T-helper 2 cell treated with Interferon-gamma antibody and Interleukin-4, amounts not matched to agents 100 ng/mL and 5 ng/mL, for 36 hours (primary cell): Measurements from ENCODE around the gene IGF1R. TPM values are rescaled to one million over a fixed set of nuclear protein-coding genes. Genes with fewer than 3 reads are reported as not detected.
"Not testable (repeated sequence)": the region's sequence is repeated elsewhere in the genome, so short reads cannot be mapped to it uniquely, and the experiment has no call there.

Experiments used
- intact Hi-C: fragments of 100-400 bp; cut with micrococcal nuclease; formaldehyde crosslinking; loops from one replicate; pipeline ENCODE4 v1.15.1; 2023
- total RNA-seq: library from RNA; stranded (reverse); gene quantifications from 2 replicates; pipeline ENCODE4 v1.2.3, GENCODE V29; 2022

Gene IGF1R
- total RNA-seq, 1 donor from 2014 or later, result 21.3 TPM

- intact Hi-C loops, result no loop called here
These were observed 329.1 kb downstream of the IGF1R start for GRCh38 chr15:98977441-98977840.

GRCh38 chr15:98978153-98978552, 329.8 kb downstream of the IGF1R start:
- intact Hi-C loops, result no loop called here

- intact Hi-C loops, result no loop called here
These were observed 332.5 kb downstream of the IGF1R start for GRCh38 chr15:98980899-98981228.

- intact Hi-C loops, result no loop called here
These were observed 333.7 kb downstream of the IGF1R start for GRCh38 chr15:98981851-98982722.

- intact Hi-C loops, result no loop called here
These were observed 335.0 kb downstream of the IGF1R start for GRCh38 chr15:98983334-98983733.

GRCh38 chr15:98986281-98986680, 337.9 kb downstream of the IGF1R start:
- intact Hi-C loops, result no loop called here

- intact Hi-C loops, result no loop called here
These were observed 346.6 kb downstream of the IGF1R start for GRCh38 chr15:98994892-98995291.

GRCh38 chr15:98996169-98996568, 347.8 kb downstream of the IGF1R start:
- intact Hi-C loops, result no loop called here

- intact Hi-C loops, result no loop called here
These were observed 348.3 kb downstream of the IGF1R start for GRCh38 chr15:98996624-98997023.

- intact Hi-C loops, result no loop called here
These were observed 349.0 kb downstream of the IGF1R start for GRCh38 chr15:98997312-98997711.

GRCh38 chr15:98997755-98998154, 349.4 kb downstream of the IGF1R start:
- intact Hi-C loops, result no loop called here

GRCh38 chr15:98998279-98998678, 349.9 kb downstream of the IGF1R start:
- intact Hi-C loops, result no loop called here

GRCh38 chr15:98999233-98999632, 350.9 kb downstream of the IGF1R start:
- intact Hi-C loops, result no loop called here

GRCh38 chr15:99002226-99002625, 353.9 kb downstream of the IGF1R start:
- intact Hi-C loops, result no loop called here

GRCh38 chr15:99003317-99003716, 355.0 kb downstream of the IGF1R start:
- intact Hi-C loops, result not testable (repeated sequence)

GRCh38 chr15:99004998-99005974, 356.9 kb downstream of the IGF1R start:
- intact Hi-C loops, result not testable (repeated sequence)

GRCh38 chr15:99006146-99006545, 357.8 kb downstream of the IGF1R start:
- intact Hi-C loops, result no loop called here

GRCh38 chr15:99006904-99007495, 358.7 kb downstream of the IGF1R start:
- intact Hi-C loops, result no loop called here

- intact Hi-C loops, result no loop called here
These were observed 361.5 kb downstream of the IGF1R start for GRCh38 chr15:99009741-99010330.

GRCh38 chr15:99010768-99011167, 362.4 kb downstream of the IGF1R start:
- intact Hi-C loops, result no loop called here
